ENCODE data around the gene NDUFB4.

DNA sequence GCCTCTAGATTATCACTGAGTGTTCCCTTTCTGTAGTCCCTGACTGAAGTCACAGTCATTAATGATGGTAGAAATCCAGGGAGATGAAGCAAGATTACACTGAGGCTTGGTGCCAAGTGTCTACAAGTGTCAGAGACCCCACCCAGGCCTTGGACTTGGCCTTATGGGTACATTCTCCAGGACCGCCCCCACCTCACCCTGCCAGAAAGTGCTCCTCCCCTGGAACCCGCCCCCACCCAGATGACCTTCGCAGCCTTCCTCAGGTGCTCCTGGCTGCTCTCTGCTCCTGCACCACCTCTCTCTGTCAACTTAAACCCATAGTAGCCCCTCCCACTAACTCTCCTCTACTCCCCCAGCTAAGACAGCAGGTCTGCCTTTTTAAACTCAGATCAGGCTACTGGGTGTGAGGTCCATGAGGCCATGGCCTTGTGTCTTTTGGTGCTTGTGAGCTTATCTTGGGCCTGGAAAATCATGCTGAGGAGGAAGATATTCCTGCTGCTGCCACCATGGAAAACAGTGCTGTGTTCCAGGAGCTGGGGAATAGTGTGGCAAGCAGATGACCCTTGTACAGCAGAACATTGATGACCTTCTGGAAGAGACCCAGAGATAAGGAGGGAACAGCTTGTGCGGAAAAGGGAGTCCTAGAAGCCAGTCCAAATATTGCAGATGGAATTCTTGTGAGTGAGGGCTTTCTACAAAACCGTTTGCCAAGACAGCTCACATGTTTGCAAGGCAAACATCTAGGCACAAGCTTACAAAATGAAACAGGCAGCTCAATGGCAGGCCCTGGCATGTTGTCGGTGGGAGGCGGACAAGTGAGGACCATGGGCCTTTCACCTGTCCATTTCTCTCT is 40.3 kb upstream of the NDUFB4 start:
- TF ChIP-seq EP300 (IDR thresholded peaks at IDR 0.05; ENCODE audit: borderline replicate concordance) (no peak), YY1 (IDR thresholded peaks at IDR 0.05; ENCODE audit: low read depth) (no peak), CREB1 (IDR thresholded peaks at IDR 0.05; ENCODE audit: low read depth) (no peak), CEBPB (IDR thresholded peaks at IDR 0.05) (no peak), REST (IDR thresholded peaks at IDR 0.05; ENCODE audit: low read depth) (no peak), RAD21 (IDR thresholded peaks at IDR 0.05; ENCODE audit: low read depth) (no peak), MAX (IDR thresholded peaks at IDR 0.05) (no peak), TAF1 (IDR thresholded peaks at IDR 0.05; ENCODE audit: low read depth) (no peak), NFIC (IDR thresholded peaks at IDR 0.05) (no peak)
- TF ChIP-seq, protein P1, sequence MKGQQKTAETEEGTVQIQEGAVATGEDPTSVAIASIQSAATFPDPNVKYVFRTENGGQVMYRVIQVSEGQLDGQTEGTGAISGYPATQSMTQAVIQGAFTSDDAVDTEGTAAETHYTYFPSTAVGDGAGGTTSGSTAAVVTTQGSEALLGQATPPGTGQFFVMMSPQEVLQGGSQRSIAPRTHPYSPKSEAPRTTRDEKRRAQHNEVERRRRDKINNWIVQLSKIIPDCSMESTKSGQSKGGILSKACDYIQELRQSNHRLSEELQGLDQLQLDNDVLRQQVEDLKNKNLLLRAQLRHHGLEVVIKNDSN (IDR thresholded peaks at IDR 0.05): no peak
